ENCODE data around the gene ZSCAN23. TPM values are rescaled to one million over a fixed set of nuclear protein-coding genes. Genes with fewer than 3 reads are reported as not detected.

Gene ZSCAN23
- total and polyA plus RNA-seq, 10 donors, result 0.14 to 4.6 (median 2.4) TPM; not detected in 1

- intact Hi-C loops (cut with DNase I; ENCODE audit: low total_unique reads), result no loop called here
- no peaks in the 10 kb centered on the region for H3K27me3 ChIP-seq (replicated peaks in 1 of 7)
- no peak for TF ChIP-seq POLR2A (IDR thresholded peaks at IDR 0.05)
- TF ChIP-seq CTCF (IDR thresholded peaks at IDR 0.05 in 8 of 11, conservative IDR thresholded peaks at IDR 0.05 in 3 of 11), result no peak
- no peak for TF ChIP-seq POLR2AphosphoS5 (IDR thresholded peaks at IDR 0.05)
- peaks cover 0 to 8% (median 5%) of the 10 kb centered on the region in 8 donors for H3K9me3 ChIP-seq
- no peak overlapping the region for H3K4me3 ChIP-seq
- no peaks in the 10 kb centered on the region for H3K4me1 ChIP-seq
- no peak overlapping the region for H3K27ac ChIP-seq
- H3K36me3 ChIP-seq, result no peaks in the 10 kb centered on the region
- no peak for DNase-seq
These were observed 19.1 kb downstream of the ZSCAN23 start for GRCh38 chr6:28424163-28424562.

GRCh38 chr6:28423546-28423945, 19.7 kb downstream of the ZSCAN23 start:
- 90 to 100% (median 96%) methylated on average over 1 of the region's 1 CpG for WGBS, 5 donors
- Histone ChIP-seq H3K27me3 (replicated peaks in 1 of 7) (no peaks in the 10 kb centered on the region), H3K4me3 (no peak overlapping the region), H3K27ac (no peak overlapping the region), H3K36me3 (no peaks in the 10 kb centered on the region), H3K4me1 (no peaks in the 10 kb centered on the region), H3K9me3 (peaks cover 0 to 8% (median 5%) of the 10 kb centered on the region in 8 donors)
- TF ChIP-seq CTCF (IDR thresholded peaks at IDR 0.05 in 8 of 11, conservative IDR thresholded peaks at IDR 0.05 in 3 of 11), result no peak
- no peak for TF ChIP-seq POLR2A (IDR thresholded peaks at IDR 0.05)
- TF ChIP-seq POLR2AphosphoS5 (IDR thresholded peaks at IDR 0.05), result no peak
- intact Hi-C loops (cut with DNase I; ENCODE audit: low total_unique reads), result no loop called here
- no peak for DNase-seq

- TF ChIP-seq POLR2AphosphoS5 (IDR thresholded peaks at IDR 0.05) (no peak), POLR2A (IDR thresholded peaks at IDR 0.05) (no peak), CTCF (IDR thresholded peaks at IDR 0.05 in 8 of 11, conservative IDR thresholded peaks at IDR 0.05 in 3 of 11) (no peak)
- no peak overlapping the region for H3K27ac ChIP-seq
- intact Hi-C loops (cut with DNase I; ENCODE audit: low total_unique reads), result no loop called here
- no peaks in the 10 kb centered on the region for H3K4me1 ChIP-seq
- no peak for DNase-seq
- H3K4me3 ChIP-seq, result no peak overlapping the region
- no peaks in the 10 kb centered on the region for H3K36me3 ChIP-seq
- H3K27me3 ChIP-seq (replicated peaks in 1 of 7), result peaks cover 0 to 22% (median 0%) of the 10 kb centered on the region in 7 donors
- peaks cover 0 to 7% (median 0%) of the 10 kb centered on the region in 8 donors for H3K9me3 ChIP-seq
These were observed 29.6 kb downstream of the ZSCAN23 start for GRCh38 chr6:28413681-28414080.

- Histone ChIP-seq H3K27ac (no peak overlapping the region), H3K9me3 (peaks cover 0 to 7% (median 0%) of the 10 kb centered on the region in 8 donors), H3K27me3 (replicated peaks in 1 of 7) (peaks cover 0 to 38% (median 0%) of the 10 kb centered on the region in 7 donors), H3K36me3 (no peaks in the 10 kb centered on the region), H3K4me1 (no peaks in the 10 kb centered on the region), H3K4me3 (no peak overlapping the region)
- DNase-seq, result no peak
- no peak for TF ChIP-seq POLR2A (IDR thresholded peaks at IDR 0.05)
- no peak for TF ChIP-seq CTCF (IDR thresholded peaks at IDR 0.05 in 8 of 11, conservative IDR thresholded peaks at IDR 0.05 in 3 of 11)
- intact Hi-C loops (cut with DNase I; ENCODE audit: low total_unique reads), result no loop called here
- WGBS, 5 donors, result 92 to 99% (median 95%) methylated on average over 2 of the region's 2 CpGs
These were observed 32.5 kb downstream of the ZSCAN23 start for GRCh38 chr6:28410767-28411166.
